Measurements from ENCODE around the gene GPR146.

The GPR146 gene

DNA sequence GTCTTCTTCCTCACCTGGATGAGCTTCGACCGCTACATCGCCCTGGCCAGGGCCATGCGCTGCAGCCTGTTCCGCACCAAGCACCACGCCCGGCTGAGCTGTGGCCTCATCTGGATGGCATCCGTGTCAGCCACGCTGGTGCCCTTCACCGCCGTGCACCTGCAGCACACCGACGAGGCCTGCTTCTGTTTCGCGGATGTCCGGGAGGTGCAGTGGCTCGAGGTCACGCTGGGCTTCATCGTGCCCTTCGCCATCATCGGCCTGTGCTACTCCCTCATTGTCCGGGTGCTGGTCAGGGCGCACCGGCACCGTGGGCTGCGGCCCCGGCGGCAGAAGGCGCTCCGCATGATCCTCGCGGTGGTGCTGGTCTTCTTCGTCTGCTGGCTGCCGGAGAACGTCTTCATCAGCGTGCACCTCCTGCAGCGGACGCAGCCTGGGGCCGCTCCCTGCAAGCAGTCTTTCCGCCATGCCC is 47.9 kb downstream of the GPR146 start:
- Histone ChIP-seq H2AFZ (ENCODE audit: low read length) (no peak overlapping the region), H3F3A (ENCODE audit: insufficient read depth, low read length) (no peaks in the 10 kb centered on the region), H3K4me3 (ENCODE audit: low read length) (no peak overlapping the region), H3K9me3 (replicated peaks; ENCODE audit: insufficient read depth, low read length) (no peaks in the 10 kb centered on the region), H4K20me1 (ENCODE audit: insufficient read depth, low read length) (no peaks in the 10 kb centered on the region), H3K9ac (ENCODE audit: low read length) (no peak overlapping the region), H3K4me2 (ENCODE audit: low read depth, low read length) (no peak overlapping the region), H3K36me3 (replicated peaks; ENCODE audit: insufficient read depth, low read length) (no peaks in the 10 kb centered on the region), H3K79me2 (ENCODE audit: low read length) (no peaks in the 10 kb centered on the region), H3K27me3 (replicated peaks; ENCODE audit: insufficient read depth, low read length) (no peaks in the 10 kb centered on the region), H3K4me1 (ENCODE audit: low read length) (no peaks in the 10 kb centered on the region), H3K9me2 (replicated peaks; ENCODE audit: insufficient read depth, low read length) (no peaks in the 10 kb centered on the region), H3K27ac (ENCODE audit: low read length) (no peak overlapping the region)
- TF ChIP-seq EZH2phosphoT487 (IDR thresholded peaks at IDR 0.05; ENCODE audit: low read length) (no peak), EZH2 (optimal IDR thresholded peaks at IDR 0.05; ENCODE audit: low read depth, low read length) (no peak)
- TF ChIP-seq, protein P1, sequence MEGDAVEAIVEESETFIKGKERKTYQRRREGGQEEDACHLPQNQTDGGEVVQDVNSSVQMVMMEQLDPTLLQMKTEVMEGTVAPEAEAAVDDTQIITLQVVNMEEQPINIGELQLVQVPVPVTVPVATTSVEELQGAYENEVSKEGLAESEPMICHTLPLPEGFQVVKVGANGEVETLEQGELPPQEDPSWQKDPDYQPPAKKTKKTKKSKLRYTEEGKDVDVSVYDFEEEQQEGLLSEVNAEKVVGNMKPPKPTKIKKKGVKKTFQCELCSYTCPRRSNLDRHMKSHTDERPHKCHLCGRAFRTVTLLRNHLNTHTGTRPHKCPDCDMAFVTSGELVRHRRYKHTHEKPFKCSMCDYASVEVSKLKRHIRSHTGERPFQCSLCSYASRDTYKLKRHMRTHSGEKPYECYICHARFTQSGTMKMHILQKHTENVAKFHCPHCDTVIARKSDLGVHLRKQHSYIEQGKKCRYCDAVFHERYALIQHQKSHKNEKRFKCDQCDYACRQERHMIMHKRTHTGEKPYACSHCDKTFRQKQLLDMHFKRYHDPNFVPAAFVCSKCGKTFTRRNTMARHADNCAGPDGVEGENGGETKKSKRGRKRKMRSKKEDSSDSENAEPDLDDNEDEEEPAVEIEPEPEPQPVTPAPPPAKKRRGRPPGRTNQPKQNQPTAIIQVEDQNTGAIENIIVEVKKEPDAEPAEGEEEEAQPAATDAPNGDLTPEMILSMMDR (IDR thresholded peaks at IDR 0.05; ENCODE audit: low read length), result no peak
- no peak for DNase-seq

DNA sequence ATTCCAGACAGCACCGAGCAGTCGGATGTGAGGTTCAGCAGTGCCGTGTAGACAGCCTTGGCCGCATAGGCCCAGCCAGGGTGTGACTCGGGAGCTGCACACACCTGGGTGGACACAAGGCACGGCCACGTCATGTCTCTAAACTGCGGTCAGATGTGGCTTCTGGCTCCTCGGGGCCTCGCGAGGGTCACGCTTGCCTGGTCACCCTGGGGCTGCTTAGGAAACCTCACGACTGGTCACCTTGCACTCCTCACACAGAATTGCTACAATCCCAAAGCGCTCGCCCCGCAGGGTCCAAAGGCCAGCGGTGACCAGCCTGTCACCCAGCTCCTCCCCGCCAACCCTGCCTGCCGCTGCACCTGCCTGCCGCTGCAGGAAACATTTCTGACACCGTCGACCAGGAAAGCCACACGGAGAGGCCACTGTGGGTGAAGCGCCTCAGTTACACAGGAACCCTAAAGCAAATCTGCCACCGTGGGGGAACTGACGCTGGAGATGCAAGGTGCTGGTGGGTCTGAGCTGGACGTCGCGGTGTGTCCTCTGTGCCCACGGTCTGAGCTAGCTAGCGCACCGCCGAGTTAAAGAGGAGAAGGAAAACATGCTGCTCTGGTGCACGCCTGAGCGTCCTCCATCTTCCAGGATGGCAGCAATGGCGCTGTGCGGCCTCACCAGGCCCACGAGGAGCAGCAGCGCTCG is 48.6 kb downstream of the GPR146 start:
- no peaks in the 10 kb centered on the region for H3K27me3 ChIP-seq (replicated peaks; ENCODE audit: insufficient read depth, low read length)
- no peaks in the 10 kb centered on the region for H3K79me2 ChIP-seq (ENCODE audit: low read length)
- no peak overlapping the region for H3K4me3 ChIP-seq (ENCODE audit: low read length)
- no peaks in the 10 kb centered on the region for H3K4me1 ChIP-seq (ENCODE audit: low read length)
- no peaks in the 10 kb centered on the region for H3K36me3 ChIP-seq (replicated peaks; ENCODE audit: insufficient read depth, low read length)
- TF ChIP-seq, protein P1 (IDR thresholded peaks at IDR 0.05; ENCODE audit: low read length), result no peak
- TF ChIP-seq EZH2phosphoT487 (IDR thresholded peaks at IDR 0.05; ENCODE audit: low read length), result no peak
- no peak for TF ChIP-seq EZH2 (optimal IDR thresholded peaks at IDR 0.05; ENCODE audit: low read depth, low read length)
- no peaks in the 10 kb centered on the region for H4K20me1 ChIP-seq (ENCODE audit: insufficient read depth, low read length)
- no peak overlapping the region for H3K4me2 ChIP-seq (ENCODE audit: low read depth, low read length)
- no peak overlapping the region for H3K9ac ChIP-seq (ENCODE audit: low read length)
- no peaks in the 10 kb centered on the region for H3K9me3 ChIP-seq (replicated peaks; ENCODE audit: insufficient read depth, low read length)
- no peak overlapping the region for H3K27ac ChIP-seq (ENCODE audit: low read length)
- DNase-seq, result no peak
- no peaks in the 10 kb centered on the region for H3K9me2 ChIP-seq (replicated peaks; ENCODE audit: insufficient read depth, low read length)
- H3F3A ChIP-seq (ENCODE audit: insufficient read depth, low read length), result no peaks in the 10 kb centered on the region
- H2AFZ ChIP-seq (ENCODE audit: low read length), result no peak overlapping the region

DNA sequence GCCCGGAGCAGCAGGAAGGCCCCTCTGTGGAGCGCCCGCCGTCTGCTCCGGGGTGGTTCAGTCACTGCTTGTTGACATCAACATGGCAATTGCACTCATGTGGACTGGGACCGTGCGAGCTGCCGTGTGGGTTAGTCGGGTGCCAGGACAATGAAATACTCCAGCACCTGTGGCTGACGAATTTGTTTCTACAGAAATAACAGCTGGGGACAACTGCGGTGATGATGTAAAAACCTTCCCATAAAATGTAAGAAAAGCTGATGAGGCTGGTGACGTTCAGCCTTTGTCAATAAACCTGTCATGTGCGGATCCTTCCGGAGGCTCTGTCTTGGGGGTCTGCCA is 49.1 kb downstream of the GPR146 start:
- H3K4me3 ChIP-seq (ENCODE audit: low read length), result no peak overlapping the region
- no peaks in the 10 kb centered on the region for H3K9me3 ChIP-seq (replicated peaks; ENCODE audit: insufficient read depth, low read length)
- DNase-seq, result no peak
- H3K36me3 ChIP-seq (replicated peaks; ENCODE audit: insufficient read depth, low read length), result no peaks in the 10 kb centered on the region
- no peaks in the 10 kb centered on the region for H3K79me2 ChIP-seq (ENCODE audit: low read length)
- no peak overlapping the region for H2AFZ ChIP-seq (ENCODE audit: low read length)
- no peak overlapping the region for H3K27ac ChIP-seq (ENCODE audit: low read length)
- H3K4me2 ChIP-seq (ENCODE audit: low read depth, low read length), result no peak overlapping the region
- no peaks in the 10 kb centered on the region for H3K9me2 ChIP-seq (replicated peaks; ENCODE audit: insufficient read depth, low read length)
- H3F3A ChIP-seq (ENCODE audit: insufficient read depth, low read length), result no peaks in the 10 kb centered on the region
- no peaks in the 10 kb centered on the region for H3K27me3 ChIP-seq (replicated peaks; ENCODE audit: insufficient read depth, low read length)
- H3K9ac ChIP-seq (ENCODE audit: low read length), result no peak overlapping the region
- no peak for TF ChIP-seq EZH2 (optimal IDR thresholded peaks at IDR 0.05; ENCODE audit: low read depth, low read length)
- TF ChIP-seq, protein P1 (IDR thresholded peaks at IDR 0.05; ENCODE audit: low read length), result no peak
- no peak for TF ChIP-seq EZH2phosphoT487 (IDR thresholded peaks at IDR 0.05; ENCODE audit: low read length)
- no peaks in the 10 kb centered on the region for H4K20me1 ChIP-seq (ENCODE audit: insufficient read depth, low read length)
- H3K4me1 ChIP-seq (ENCODE audit: low read length), result no peaks in the 10 kb centered on the region

Measured in MM.1S (cell line).